HuH-7.5 (cell line): ENCODE measurements around the gene ADGRD1.

Source experiments
- DNase-seq: peaks from one replicate; pipeline ENCODE4 v3.0.0; 2011; ENCODE audit warnings: low spot score

Gene ADGRD1

DNA sequence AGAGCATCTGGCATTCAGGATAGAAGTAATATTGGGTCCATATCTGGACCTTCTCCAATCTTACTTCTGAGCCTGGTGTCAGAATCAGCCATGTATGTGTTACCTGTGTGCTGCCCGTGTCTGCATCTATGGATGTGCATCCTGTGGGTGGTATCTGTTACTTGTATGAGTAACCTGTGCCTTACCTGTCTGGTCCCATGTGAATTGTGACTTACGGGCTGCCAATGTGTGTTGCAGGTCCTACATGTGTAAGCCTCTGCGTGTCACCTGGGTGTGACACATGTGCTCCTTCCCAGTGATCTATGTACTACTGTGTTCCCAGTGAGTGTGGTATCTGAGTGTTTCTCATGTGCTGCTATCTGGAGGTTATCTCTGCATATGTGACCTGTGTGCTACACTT is 208.4 kb downstream of the ADGRD1 start:
- no peak for DNase-seq

DNA sequence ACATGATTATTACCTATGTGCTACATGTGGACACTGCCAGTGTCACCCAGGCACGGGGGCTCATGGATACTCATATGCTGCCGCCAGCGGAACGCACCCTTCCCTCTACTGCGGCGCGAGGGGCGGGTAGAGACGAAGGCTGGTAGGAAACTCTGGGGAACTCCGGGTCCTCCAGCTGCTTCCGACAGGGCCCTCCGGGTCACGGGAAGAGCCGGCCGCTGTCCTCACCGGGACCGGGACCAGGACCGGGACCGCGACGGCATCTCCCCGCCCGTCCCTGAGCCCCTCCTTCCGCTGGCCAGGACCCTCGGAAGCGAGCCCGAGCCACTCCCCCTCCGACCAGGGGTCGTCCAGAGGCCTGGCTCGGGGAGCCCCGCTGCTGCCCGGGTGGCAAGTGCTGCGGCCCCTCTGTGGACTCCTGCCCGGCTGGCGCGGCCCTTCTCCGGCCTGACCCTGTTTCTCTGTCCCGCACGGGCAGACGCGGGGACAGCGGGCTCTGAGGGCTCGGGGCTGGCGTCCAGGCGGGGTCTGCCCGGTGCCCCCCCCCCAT is 209.6 kb downstream of the ADGRD1 start:
- DNase-seq: no peak

DNA sequence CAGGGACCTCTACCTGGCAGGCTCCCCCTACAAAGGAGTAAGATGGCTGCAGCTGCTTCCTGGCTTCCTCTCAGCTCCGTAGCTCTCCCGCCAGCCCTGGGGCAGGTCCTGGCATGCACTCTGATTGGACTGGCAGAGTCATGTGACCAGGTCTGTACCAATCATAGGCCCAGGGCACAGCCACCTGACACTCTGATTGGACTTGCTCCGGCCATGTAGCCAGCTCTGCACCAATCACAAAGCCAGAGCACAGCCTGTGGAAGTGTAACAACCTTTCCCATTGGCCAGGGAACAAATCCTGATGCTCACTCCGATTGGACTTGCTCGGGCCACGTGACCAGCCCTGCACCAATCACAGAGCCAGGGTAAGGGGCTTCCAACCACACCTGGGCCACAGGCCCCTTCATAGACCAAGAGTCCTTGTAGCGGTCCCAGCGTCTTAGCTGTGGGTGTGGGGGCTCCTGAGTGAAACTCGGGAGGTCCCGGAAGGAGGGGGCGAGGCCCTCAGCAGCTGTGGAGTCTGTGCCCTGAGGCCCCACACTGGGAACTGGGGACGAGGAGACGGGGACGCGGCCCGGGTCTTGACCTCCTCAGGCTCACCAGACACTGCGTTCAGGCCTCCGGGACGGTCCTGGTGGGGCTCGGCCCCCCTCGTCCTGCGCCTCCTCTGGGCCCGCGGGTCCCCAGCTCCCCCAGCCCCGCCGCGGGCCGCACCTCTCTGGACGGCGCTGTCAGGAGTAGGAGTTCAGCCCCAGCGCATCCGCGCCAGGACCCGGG is 210.6 kb downstream of the ADGRD1 start:
- DNase-seq: no peak

DNA sequence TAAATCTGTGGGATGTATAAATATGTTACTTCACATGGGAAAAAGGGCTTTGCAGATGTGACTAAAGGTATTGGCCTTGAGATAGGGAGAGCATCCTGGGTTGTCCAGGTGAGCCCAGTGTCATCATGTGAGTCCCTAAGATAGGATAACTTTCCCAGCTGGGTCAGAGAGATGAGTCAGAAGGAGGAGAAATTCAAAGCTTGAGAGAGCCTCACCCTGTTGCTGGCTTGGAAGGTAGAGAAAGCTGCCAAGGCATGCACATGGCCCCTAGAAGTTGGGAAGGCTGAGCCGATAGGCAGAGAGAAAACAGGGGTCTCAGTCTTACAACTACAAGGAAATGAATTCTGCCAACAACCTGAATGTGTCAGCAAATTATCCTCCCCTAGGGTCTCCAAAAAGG is 213.0 kb downstream of the ADGRD1 start:
- DNase-seq: no peak

DNA sequence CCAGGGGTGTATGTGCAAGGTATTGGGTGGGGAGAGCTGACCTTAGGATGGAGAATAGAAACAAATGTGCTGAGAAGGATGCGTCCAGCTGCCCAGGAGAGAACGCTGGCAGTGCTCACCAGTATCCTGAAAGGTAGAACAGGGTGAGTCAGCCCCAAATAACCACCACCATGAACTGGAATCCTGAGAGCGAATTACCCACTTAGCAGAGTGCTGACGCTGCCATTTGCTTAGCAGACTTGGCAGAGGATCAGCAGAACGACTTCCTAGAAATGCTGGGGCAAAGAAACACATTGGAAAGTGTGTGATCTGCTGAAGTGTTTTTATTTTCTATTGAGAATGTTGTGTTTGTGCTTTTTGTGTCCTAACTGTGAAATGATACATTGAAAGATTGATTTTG is 213.6 kb downstream of the ADGRD1 start:
- DNase-seq: no peak

DNA sequence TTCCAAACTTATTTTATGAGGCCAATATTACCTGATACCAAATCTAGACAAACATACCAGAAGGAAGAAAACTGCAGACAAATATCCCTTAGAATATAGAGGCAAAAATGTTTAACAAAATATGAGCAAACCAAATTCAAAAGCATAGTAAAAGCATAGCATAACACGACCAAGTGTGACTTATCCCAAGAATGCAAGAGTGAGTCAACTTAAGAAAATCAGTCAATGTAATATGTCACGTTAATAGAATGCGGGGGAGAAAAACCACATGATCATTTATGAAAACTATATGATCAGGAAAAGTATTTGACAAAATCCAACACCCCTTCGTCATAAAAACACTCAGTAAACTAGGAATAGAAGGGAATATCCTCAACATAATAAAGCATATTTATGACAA is 217.3 kb downstream of the ADGRD1 start:
- DNase-seq: no peak

DNA sequence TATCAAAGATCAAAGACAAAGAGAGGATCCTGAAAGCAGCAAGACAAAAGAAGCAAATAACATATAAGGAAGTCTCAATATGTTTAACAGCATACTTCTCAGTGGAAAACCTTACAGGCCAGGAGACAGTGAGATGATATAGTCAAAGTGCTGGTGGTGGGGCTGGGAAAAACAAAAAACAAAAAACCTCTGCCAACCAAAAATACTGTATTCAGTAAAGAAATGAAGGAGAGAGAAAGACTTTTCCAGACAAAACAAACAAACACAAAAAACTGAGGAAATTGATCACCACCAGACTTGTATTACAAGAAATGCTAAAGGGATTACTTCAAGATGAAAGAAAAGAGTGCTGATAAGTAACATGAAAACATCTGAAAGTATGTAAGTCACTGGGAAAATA is 221.2 kb downstream of the ADGRD1 start:
- DNase-seq: no peak

DNA sequence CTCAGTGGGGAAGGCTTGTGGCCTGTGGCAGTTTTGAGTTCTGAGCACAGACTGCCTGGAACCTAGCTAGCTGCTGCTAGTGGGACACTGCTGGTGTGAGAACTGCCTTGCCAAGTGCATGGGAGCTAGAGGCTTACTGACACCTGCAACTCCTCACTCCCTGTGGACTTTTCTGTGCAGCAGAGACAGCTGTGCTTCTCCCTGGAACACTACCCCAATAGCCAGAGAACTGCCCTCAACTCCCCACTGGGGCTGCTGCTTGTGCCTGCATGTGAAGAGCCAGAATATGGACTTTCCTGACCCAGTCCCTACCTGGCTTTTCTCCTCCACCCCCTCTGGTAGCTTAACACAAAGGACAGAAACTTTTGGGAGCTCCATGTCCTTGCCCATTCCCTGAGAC is 222.6 kb downstream of the ADGRD1 start:
- no peak for DNase-seq

DNA sequence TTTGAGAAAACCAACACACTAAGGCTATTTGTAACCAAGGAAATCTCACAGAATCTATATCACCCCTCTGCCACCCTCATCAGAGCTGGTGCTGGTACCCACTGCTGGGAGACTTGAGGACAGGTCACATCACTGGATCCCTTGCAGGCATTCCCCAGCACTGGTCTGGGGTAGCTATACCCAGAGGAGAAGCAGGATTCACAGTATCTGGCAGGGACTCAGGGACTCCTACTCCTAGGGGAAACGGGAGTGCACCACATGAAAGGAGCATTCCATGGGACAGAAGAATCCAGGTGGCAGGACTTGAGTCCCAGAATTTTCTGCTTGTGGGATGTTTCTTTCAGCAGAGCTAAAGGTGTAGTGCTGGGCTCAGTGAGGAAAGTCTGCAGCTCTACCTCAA is 223.2 kb downstream of the ADGRD1 start:
- DNase-seq: no peak

DNA sequence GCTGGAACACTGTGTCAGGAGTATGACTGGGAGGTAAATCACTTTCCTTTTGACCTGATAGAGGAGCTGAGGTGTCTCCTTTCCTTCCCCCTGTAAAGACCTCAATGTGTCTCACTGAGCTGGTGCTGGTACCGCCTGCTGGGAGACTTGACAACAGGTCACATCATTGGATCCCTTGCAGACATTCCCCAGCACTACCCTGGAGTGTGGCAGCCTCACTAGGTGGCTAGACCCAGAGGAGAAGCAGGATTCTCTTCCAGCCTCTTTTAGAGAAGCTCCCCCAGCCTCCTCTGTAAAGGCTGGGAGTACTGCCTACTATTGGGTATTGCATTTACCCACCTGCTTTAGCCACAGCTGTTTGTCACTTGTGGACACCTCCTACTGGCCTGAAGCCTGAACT is 223.9 kb downstream of the ADGRD1 start:
- no peak for DNase-seq

DNA sequence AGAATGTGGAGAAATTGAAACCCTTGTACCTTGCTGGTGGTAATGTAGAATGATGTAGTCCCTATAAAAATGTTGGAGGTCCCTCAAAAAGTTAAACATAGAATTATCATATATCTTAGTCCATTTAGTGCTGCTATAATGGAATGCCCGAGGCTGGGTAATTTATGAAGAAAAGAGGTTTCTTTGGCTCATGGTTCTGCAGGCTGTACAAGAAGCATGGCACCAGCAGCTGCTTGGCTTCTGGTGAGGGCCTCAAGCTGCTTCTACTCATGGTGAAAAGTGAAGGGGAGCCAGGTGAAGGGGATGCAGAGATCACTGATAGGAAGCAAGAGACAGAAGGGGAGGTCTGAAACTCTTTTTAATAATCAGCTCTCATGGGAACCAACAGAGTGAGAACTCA is 233.9 kb downstream of the ADGRD1 start:
- DNase-seq: no peak

DNA sequence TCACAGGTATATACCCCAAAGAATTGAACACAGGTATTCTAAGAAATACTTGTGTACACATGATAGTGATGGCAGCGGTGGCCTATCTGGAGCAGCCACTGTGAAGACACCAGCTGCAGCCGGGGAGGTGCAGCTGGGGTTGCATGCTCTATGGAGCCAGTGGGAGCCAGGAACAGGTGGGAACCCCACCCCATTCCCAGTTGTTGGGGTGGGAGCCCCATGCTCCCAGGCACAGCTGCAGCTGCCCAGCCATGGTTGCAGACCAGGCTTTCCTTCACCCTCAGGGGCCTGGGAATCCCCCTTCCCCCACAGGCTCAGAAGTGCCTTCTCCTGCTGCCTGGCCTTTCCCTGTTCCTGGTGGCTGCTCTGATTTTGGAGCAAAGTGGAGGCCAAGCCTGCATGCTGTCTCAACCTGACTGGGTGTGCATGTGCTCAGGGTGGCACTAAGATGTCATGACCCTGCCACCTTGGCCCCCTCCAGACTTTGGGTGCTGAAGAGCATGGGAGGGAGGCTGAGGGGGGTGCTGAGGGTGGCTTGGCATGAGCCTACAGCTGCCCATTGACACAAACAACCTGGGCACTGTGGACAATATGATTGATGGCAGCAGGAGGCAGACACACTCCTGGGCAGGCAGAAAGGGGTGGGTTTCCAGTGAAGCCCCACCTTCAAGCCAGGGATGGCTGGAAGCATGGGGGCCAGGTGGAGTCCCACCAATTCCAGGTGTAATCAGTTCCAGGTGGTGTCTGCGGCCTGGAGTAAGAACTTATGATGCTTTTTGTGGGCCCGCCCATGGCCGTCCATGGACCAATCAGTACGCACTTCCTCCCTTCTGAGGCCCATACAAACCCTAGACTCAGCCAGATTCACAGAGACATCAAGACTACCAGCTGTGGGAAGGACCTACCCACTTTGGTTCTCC is 234.7 kb downstream of the ADGRD1 start:
- no peak for DNase-seq

DNA sequence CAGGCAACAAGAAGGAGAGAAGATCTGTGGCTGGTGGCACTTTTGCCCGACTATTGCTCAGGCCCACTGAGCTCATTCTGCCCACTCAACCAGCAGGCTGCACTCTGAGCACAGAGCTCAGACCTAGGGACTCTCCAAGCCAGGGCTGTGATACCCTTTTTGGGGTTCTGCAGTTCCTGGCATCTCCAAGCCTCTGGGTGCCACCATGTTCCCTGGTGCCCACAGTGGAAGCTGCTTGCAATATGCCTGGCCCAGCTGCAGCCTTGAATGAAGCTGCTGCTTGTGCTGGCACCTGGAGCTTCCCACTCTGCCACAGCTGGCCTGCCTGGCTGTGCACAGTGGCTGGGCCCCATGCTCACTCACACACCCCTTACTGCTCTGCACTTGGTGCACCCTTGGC is 236.1 kb downstream of the ADGRD1 start:
- no peak for DNase-seq

DNA sequence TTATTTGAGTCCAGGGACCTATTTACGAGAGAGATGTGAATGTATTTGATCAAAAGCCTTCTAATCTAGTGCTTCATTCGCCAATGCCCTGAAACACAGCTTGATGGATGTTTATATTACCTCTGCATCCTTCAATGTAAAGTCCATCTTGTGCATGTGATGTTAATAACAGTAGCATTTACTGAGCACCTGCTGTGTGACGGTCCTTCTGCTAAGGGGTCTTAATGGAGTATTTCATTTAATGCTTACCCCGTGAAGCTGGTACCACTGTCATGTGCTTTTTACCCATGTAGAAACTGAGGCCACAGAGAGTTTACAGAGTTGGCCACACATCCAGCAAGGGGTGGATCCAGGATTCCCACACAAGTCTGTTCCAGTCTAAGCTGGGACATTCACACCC is 237.3 kb downstream of the ADGRD1 start:
- DNase-seq: no peak
